ENCODE results near the gene ENPP5. TPM values are rescaled to one million over a fixed set of nuclear protein-coding genes. Genes with fewer than 3 reads are reported as not detected.

Gene ENPP5
- total RNA-seq (2016; rRNA removed; fragmentation: Illumina TruSeq; extraction: Trizol) (not detected in 2 replicates), polyA plus RNA-seq (2011; rRNA removed) (not detected in 2 replicates), polyA minus RNA-seq (2011; rRNA and poly(A)+ RNA removed; ENCODE audit: low replicate concordance) (not detected in 2 replicates), Bru-seq, nascent RNA (not detected), BruChase-seq, experiment 1, labeled RNA remaining after a 6-hour chase (percentile 8 among the genes with signal in this experiment), BruChase-seq, experiment 2, labeled RNA remaining after a 2-hour chase (percentile 4 among the genes with signal in this experiment)
- total RNA-seq (2016; cell fraction: cytosol; rRNA removed; fragmentation: Illumina TruSeq; extraction: Trizol; ENCODE audit: low read depth) = not detected in 2 replicates
- not detected in 2 replicates for total RNA-seq (2016; cell fraction: insoluble cytoplasmic fraction; rRNA removed; fragmentation: Illumina TruSeq; extraction: Trizol)
- not detected in 2 replicates for total RNA-seq (2016; cell fraction: membrane; rRNA removed; fragmentation: Illumina TruSeq; extraction: Trizol)
- total RNA-seq (2016; cell fraction: nucleus; rRNA removed; fragmentation: Illumina TruSeq; extraction: Trizol) = not detected in 2 replicates
- not detected in 2 replicates for polyA plus RNA-seq (2011; cell fraction: cytosol; rRNA removed)
- not detected in 2 replicates for polyA plus RNA-seq (2011; cell fraction: nucleus; rRNA removed)
- not detected in 2 replicates for polyA plus RNA-seq (2012)
- not detected in 2 replicates for polyA plus RNA-seq (2016; cell fraction: cytosol; fragmentation: Illumina TruSeq; extraction: Trizol; ENCODE audit: low read depth)
- polyA plus RNA-seq (2016; cell fraction: insoluble cytoplasmic fraction; fragmentation: Illumina TruSeq; extraction: Trizol; ENCODE audit: low read depth) = not detected in 2 replicates
- not detected in 2 replicates for polyA plus RNA-seq (2016; cell fraction: membrane; fragmentation: Illumina TruSeq; extraction: Trizol; ENCODE audit: low read depth)
- polyA plus RNA-seq (2016; cell fraction: nucleus; fragmentation: Illumina TruSeq; extraction: Trizol; ENCODE audit: insufficient read depth, low read depth) = not detected in 2 replicates
- not detected in 2 replicates for polyA minus RNA-seq (2011; cell fraction: cytosol; rRNA and poly(A)+ RNA removed)
- not detected in 2 replicates for polyA minus RNA-seq (2011; cell fraction: nucleus; rRNA and poly(A)+ RNA removed)
- long read RNA-seq, experiment 1 = 0 reads
- long read RNA-seq, experiment 2 = 0 reads

- no peak; the same call in 2 of the 3 replicates for ATAC-seq
- CTCF ChIA-PET (ENCODE audit: low intra/inter-chr PET ratio, low total read pairs) = no interaction called here
- POLR2A ChIA-PET = no interaction called here
- H3K79me2 ChIP-seq (ENCODE audit: insufficient read depth, low read length) = no peaks in the 10 kb centered on the region
- H3K27ac ChIP-seq (ENCODE audit: extremely low read length, insufficient read depth, low read length) = no peak within 1 kb of the TSS
- H3K9ac ChIP-seq (ENCODE audit: insufficient read depth, low read depth, low read length) = no peak within 1 kb of the TSS
- H3K4me2 ChIP-seq (ENCODE audit: low read depth, low read length) = peak within 1 kb of the TSS; percentile 15; the same call in 1 of the 2 replicates
- no peak for DNase-seq (ENCODE audit: low spot score)
- H3K27me3 ChIP-seq (ENCODE audit: control insufficient read depth in 1 of 2, insufficient read depth in 2 of 2, low read length in 2 of 2) = peaks cover 0 to 14% of the 10 kb centered on the region in 2 experiments; a peak in 2 of 5 replicates
- no peaks in the 10 kb centered on the region for H3K9me3 ChIP-seq (ENCODE audit: low read length)
- H4K20me1 ChIP-seq (ENCODE audit: insufficient read depth, low read length) = no peaks in the 10 kb centered on the region
- peak within 1 kb of the TSS in 1 of 3 experiments; percentile 3; a peak in 1 of 6 replicates for H3K4me3 ChIP-seq (replicated peaks in 1 of 3; ENCODE audit: insufficient read depth in 1 of 3, low read depth in 2 of 3, low read length in 3 of 3)
- no peaks in the 10 kb centered on the region for H3K36me3 ChIP-seq (replicated peaks in 1 of 2; ENCODE audit: control insufficient read depth in 1 of 2, insufficient read depth in 2 of 2, low read length in 2 of 2)
- no peak within 1 kb of the TSS for H2AFZ ChIP-seq (ENCODE audit: low read length)
- no peaks in the 10 kb centered on the region for H3K4me1 ChIP-seq (ENCODE audit: insufficient read depth, low read length)
- FAIRE-seq = no peak
- TF ChIP-seq NFYC (CRISPR knock-in tag; IDR thresholded peaks at IDR 0.05) (0 out of 2 replicates have a peak, but pooled peaks have one; percentile 16), ZSCAN9 (CRISPR knock-in tag; IDR thresholded peaks at IDR 0.05; ENCODE audit: borderline replicate concordance) (no peak), EED (CRISPR knock-in tag; IDR thresholded peaks at IDR 0.05) (no peak), NFYB (CRISPR knock-in tag; IDR thresholded peaks at IDR 0.05) (peak; percentile 22; the same call in 1 of the 2 replicates), HNRNPLL (IDR thresholded peaks at IDR 0.05; ENCODE audit: low read depth, low read length, poor library complexity, severe bottlenecking) (peak; percentile 18)
- BruUV-seq (replicated peaks) = no TSS peak
- WGBS (ENCODE audit: low lambda C conversion rate) = 33% methylated on average over 24 of the region's 49 CpGs
- in situ Hi-C loops (cut with HindIII; ENCODE audit: extremely low pct_ligation_motif_present, low pct_unique_long_range_greater_than_20kb) = no loop called here
- intact Hi-C loops (cut with micrococcal nuclease; ENCODE audit: unreplicated experiment) = no loop called here
These were observed at the start of gene ENPP5 for GRCh38 chr6:46170357-46171289. TSS of gene ENPP5 (minus strand) at chr6:46170980. CDS start at chr6:46168262, 2,718 bp downstream.
